HepG2 (cell line): ENCODE measurements around the gene KIF25. TPM values are rescaled to one million over a fixed set of nuclear protein-coding genes. Genes with fewer than 3 reads are reported as not detected.

Source experiments
- ATAC-seq: fragments of 200-7000 bp; cut with Tn5 transposase; 3 replicates; pipeline ENCODE4 v1.9.1; 2020; ENCODE audit warnings: mild to moderate bottlenecking, moderate library complexity
- BruUV-seq: library from RNA; stranded (reverse); fragments of 400-500 nt; replicated peaks from 2 replicates; lab custom pipeline; 2021; lab: Mats Ljungman, UMichigan
- CTCF ChIA-PET: fragments of 300-600 bp; formaldehyde crosslinking; extraction: SDS; loops from one replicate; lab custom pipeline; 2021; ENCODE audit warnings: low total read pairs, inconsistent platforms, low intra/inter-chr PET ratio; lab: Yijun Ruan, JAX
- POLR2A ChIA-PET: fragments of 350-600 bp; sonication (Branson Sonifier 250); formaldehyde crosslinking; loops from one replicate; lab custom pipeline; 2020; ENCODE audit warnings: antibody characterized with exemption, inconsistent platforms; lab: Yijun Ruan, JAX
- DNase-seq: peaks from one replicate; pipeline ENCODE4 v3.0.0-alpha.2; 2015; ENCODE audit warnings: low spot score
- FAIRE-seq: peaks from 3 replicates; lab custom pipeline; 2011; peaks lifted over from hg19 to GRCh38; lab: Jason Lieb, UNC
- H2AFZ ChIP-seq: one replicate; pipeline ENCODE4 v1.6.1; 2011; ENCODE audit warnings: low read length, inconsistent platforms
- H3K27ac ChIP-seq: fragments of 300-600 bp; 3 replicates; pipeline ENCODE4 v1.8.0; 2011; ENCODE audit warnings: mixed run types, mild to moderate bottlenecking, mixed read lengths, low read length, inconsistent platforms; ENCODE audit not compliant: insufficient read depth; ENCODE audit errors: extremely low read length
- H3K27me3 ChIP-seq, 2 experiments: fragments of 200-600 bp in 1 of 2; 2 replicates in 1 of 2; 3 replicates in 1 of 2; pipeline versions ENCODE4 v1.6.0 to v1.8.0; 2011; ENCODE audit warnings: low read length in 2 of 2, mild to moderate bottlenecking in 2 of 2, moderate library complexity in 2 of 2, inconsistent platforms in 1 of 2; ENCODE audit not compliant: insufficient read depth in 2 of 2, control insufficient read depth in 1 of 2
- H3K36me3 ChIP-seq, 2 experiments: fragments of 200-600 bp in 1 of 2; replicated peaks in 1 of 2; 2 replicates in 1 of 2; 3 replicates in 1 of 2; pipeline versions ENCODE4 v1.5.1 to v1.8.0; 2011; ENCODE audit warnings: low read length in 2 of 2, inconsistent platforms in 1 of 2; ENCODE audit not compliant: insufficient read depth in 2 of 2, control insufficient read depth in 1 of 2
- H3K4me1 ChIP-seq: 2 replicates; pipeline ENCODE4 v1.5.1; 2012; ENCODE audit warnings: low read length, inconsistent platforms; ENCODE audit not compliant: insufficient read depth
- H3K4me2 ChIP-seq: 2 replicates; pipeline ENCODE4 v1.6.0; 2011; ENCODE audit warnings: low read depth, low read length, inconsistent platforms
- H3K4me3 ChIP-seq, 3 experiments: fragments of 200-600 bp in 1 of 3; sonication (generic), shearing (Covaris generic) in 1 of 3; replicated peaks in 1 of 3; 2 replicates each; pipeline ENCODE4 v1.5.1; 2011 to 2016; ENCODE audit warnings: low read length in 3 of 3, inconsistent platforms in 2 of 3, low read depth in 2 of 3, mild to moderate bottlenecking in 2 of 3, control low read depth in 1 of 3, mixed read lengths in 1 of 3; ENCODE audit not compliant: insufficient read depth in 1 of 3
- H3K79me2 ChIP-seq: one replicate; pipeline ENCODE4 v1.6.1; 2011; ENCODE audit warnings: low read length, inconsistent platforms; ENCODE audit not compliant: insufficient read depth
- H3K9ac ChIP-seq: 2 replicates; pipeline ENCODE4 v1.6.0; 2011; ENCODE audit warnings: mild to moderate bottlenecking, low read depth, low read length, inconsistent platforms; ENCODE audit not compliant: insufficient read depth
- H3K9me3 ChIP-seq: 2 replicates; pipeline ENCODE4 v1.5.1; 2012; ENCODE audit warnings: mild to moderate bottlenecking, low read length
- H4K20me1 ChIP-seq: 2 replicates; pipeline ENCODE4 v1.6.0; 2011; ENCODE audit warnings: inconsistent platforms, mild to moderate bottlenecking, low read length, moderate library complexity; ENCODE audit not compliant: insufficient read depth
- ETV6 ChIP-seq: sonication (generic); formaldehyde crosslinking; conservative IDR thresholded peaks from 2 replicates; pipeline ENCODE4 v1.4.0; 2020; ENCODE audit warnings: missing genetic modification reagents
- PTBP1 ChIP-seq: fragments of 200-400 bp; formaldehyde crosslinking; IDR thresholded peaks from 2 replicates; pipeline ENCODE4 v1.6.1; 2018; ENCODE audit warnings: low read length, low read depth; ENCODE audit not compliant: poor library complexity, severe bottlenecking
- SAFB2 ChIP-seq: sonication (generic); formaldehyde crosslinking; IDR thresholded peaks from 2 replicates; pipeline ENCODE4 v1.5.1; 2020; ENCODE audit warnings: missing genetic modification reagents, low read depth, mild to moderate bottlenecking, borderline replicate concordance
- SNAI1 ChIP-seq: sonication (generic); formaldehyde crosslinking; IDR thresholded peaks from 2 replicates; pipeline ENCODE4 v1.5.0; 2020; ENCODE audit warnings: mild to moderate bottlenecking, missing genetic modification reagents, borderline replicate concordance
- ZBTB38 ChIP-seq: sonication (generic); formaldehyde crosslinking; IDR thresholded peaks from 2 replicates; pipeline ENCODE4 v1.5.1; 2020; ENCODE audit warnings: mild to moderate bottlenecking, missing genetic modification reagents
- ZBTB7A ChIP-seq: sonication (generic); formaldehyde crosslinking; IDR thresholded peaks from 2 replicates; pipeline ENCODE4 v1.8.0; 2022; ENCODE audit warnings: mild to moderate bottlenecking, missing genetic modification reagents
- ZNF746 ChIP-seq: sonication (generic); formaldehyde crosslinking; IDR thresholded peaks from 2 replicates; pipeline ENCODE4 v1.8.0; 2022; ENCODE audit warnings: mild to moderate bottlenecking, missing genetic modification reagents
- WGBS: methylation state at CpG from one replicate; pipeline ENCODE4 v1.1.6; 2017; ENCODE audit warnings: low lambda C conversion rate; 5-methylcytosine and 5-hydroxymethylcytosine counted together
- in situ Hi-C: cut with HindIII; loops from 2 replicates; pipeline ENCODE4 v1.10.0; 2017; ENCODE audit warnings: low pct_unique_long_range_greater_than_20kb; ENCODE audit not compliant: extremely low pct_ligation_motif_present
- intact Hi-C: fragments of 100-400 bp; cut with micrococcal nuclease; formaldehyde crosslinking; loops from one replicate; pipeline ENCODE4 v1.10.0; 2022; ENCODE audit not compliant: unreplicated experiment
- polyA plus RNA-seq, 8 experiments: library from polyadenylated mRNA; depleted of rRNA in 3 of 8; stranded (reverse) in 7 of 8; unstranded in 1 of 8; fragments of >200 nt; fragmentation: Illumina TruSeq in 4 of 8; extraction: Trizol in 4 of 8; gene quantifications; 2 replicates each; pipeline versions ENCODE4 v1.2.1 to v1.2.3, GENCODE V29; 2011 to 2016; ENCODE audit warnings: low read depth in 4 of 8, missing spikeins in 1 of 8, mixed read lengths in 1 of 8; ENCODE audit not compliant: insufficient read depth in 1 of 8
- total RNA-seq, 5 experiments: library from RNA; depleted of rRNA; stranded (reverse); fragments of >200 nt; fragmentation: Illumina TruSeq; extraction: Trizol; gene quantifications; 2 replicates each; pipeline ENCODE4 v1.2.3, GENCODE V29; 2016; ENCODE audit warnings: low read depth in 1 of 5
- TF ChIP-seq, protein P1 (sequence below): sonication (generic); formaldehyde crosslinking; IDR thresholded peaks from 2 replicates; pipeline ENCODE4 v1.8.1; 2022; ENCODE audit warnings: low read depth, mild to moderate bottlenecking, missing genetic modification reagents
- TF ChIP-seq, protein P2 (sequence below), 2 experiments: sonication (generic) in 1 of 2; formaldehyde crosslinking in 1 of 2; IDR thresholded peaks; 2 replicates each; pipeline versions ENCODE4 v1.5.1 to v1.6.1; 2011 to 2020; ENCODE audit warnings: borderline replicate concordance in 1 of 2, low read depth in 1 of 2, low read length in 1 of 2, mild to moderate bottlenecking in 1 of 2, missing genetic modification reagents in 1 of 2, moderate library complexity in 1 of 2

Gene KIF25
- total and polyA plus RNA-seq, 2 of the 13 experiments (the other 11 are each of a cell fraction or from before 2014, with no cell fraction given) = not detected

DNA sequence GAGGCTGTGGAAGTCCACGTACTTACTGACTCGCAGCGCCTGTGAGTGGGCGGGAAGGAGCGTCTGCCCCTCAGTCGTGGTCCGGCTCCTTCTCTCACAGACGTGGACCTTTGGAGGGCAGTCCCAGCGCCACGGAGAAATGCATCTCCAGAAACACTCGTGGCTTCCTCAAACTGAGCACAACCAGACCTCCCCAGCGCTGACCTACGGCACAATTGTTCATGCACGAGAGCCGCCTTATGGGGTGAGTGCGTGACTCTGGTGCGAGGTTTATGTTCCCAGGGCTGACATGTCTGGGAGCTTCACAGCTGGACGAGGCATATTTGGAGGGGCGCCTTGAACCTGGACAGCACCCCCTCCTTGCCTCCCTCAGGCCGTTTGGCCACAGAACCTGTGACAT lies 51.8 kb downstream of the KIF25 start (continued):
- TF ChIP-seq ZNF746 (no peak), ETV6 (CRISPR knock-in tag) (no peak), ZBTB7A (no peak), ZBTB38 (no peak)
- TF ChIP-seq, protein P1, sequence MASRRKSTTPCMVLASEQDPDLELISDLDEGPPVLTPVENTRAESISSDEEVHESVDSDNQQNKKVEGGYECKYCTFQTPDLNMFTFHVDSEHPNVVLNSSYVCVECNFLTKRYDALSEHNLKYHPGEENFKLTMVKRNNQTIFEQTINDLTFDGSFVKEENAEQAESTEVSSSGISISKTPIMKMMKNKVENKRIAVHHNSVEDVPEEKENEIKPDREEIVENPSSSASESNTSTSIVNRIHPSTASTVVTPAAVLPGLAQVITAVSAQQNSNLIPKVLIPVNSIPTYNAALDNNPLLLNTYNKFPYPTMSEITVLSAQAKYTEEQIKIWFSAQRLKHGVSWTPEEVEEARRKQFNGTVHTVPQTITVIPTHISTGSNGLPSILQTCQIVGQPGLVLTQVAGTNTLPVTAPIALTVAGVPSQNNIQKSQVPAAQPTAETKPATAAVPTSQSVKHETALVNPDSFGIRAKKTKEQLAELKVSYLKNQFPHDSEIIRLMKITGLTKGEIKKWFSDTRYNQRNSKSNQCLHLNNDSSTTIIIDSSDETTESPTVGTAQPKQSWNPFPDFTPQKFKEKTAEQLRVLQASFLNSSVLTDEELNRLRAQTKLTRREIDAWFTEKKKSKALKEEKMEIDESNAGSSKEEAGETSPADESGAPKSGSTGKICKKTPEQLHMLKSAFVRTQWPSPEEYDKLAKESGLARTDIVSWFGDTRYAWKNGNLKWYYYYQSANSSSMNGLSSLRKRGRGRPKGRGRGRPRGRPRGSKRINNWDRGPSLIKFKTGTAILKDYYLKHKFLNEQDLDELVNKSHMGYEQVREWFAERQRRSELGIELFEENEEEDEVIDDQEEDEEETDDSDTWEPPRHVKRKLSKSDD (CRISPR knock-in tag) = no peak

DNA sequence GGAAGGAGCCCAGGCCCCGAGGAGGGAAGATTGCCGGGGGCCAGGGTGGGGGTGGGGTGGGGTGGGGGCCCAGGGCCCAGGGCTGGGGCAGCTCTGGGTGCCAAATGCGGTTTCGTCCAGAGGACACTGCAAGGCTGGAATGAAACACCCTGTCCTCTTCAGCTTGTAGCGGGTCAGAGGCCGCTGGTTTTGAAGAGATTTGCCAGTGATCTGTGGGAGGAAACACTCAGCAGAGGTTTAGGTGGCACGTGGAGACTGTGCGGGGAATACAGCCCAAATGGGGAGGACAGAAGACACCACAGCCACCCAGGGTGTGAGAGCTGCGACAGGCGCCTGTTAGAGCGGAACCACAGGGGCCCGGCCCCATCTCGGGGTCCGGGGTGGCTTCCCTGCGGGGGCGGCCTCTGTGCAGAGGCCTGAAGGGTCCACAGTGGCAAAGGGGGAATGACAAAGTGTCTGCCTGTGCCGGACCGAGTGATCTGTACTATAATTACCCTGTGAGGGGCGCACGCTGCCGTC lies 52.3 kb downstream of the KIF25 start:
- H3K79me2 ChIP-seq = no peaks in the 10 kb centered on the region
- in situ Hi-C loops = loop anchor here (10.0 kb wide), 1 partner anchor 85 kb away; no protein-coding TSS in a partner anchor
- H3K27me3 ChIP-seq = peaks cover 12 to 72% of the 10 kb centered on the region in 2 experiments
- no peaks in the 10 kb centered on the region for H4K20me1 ChIP-seq
- H3K27ac ChIP-seq = no peak overlapping the region
- H2AFZ ChIP-seq = no peak overlapping the region
- CTCF ChIA-PET = no interaction called here
- no peak overlapping the region for H3K4me2 ChIP-seq
- BruUV-seq = no TSS peak
- no peaks in the 10 kb centered on the region for H3K36me3 ChIP-seq
- 0 out of 2 replicates have a peak, but pooled peaks cover 7% of the 10 kb centered on the region for H3K4me1 ChIP-seq
- TF ChIP-seq SAFB2 (no peak), SNAI1 (no peak), PTBP1 (no peak)
- TF ChIP-seq, protein P2, sequence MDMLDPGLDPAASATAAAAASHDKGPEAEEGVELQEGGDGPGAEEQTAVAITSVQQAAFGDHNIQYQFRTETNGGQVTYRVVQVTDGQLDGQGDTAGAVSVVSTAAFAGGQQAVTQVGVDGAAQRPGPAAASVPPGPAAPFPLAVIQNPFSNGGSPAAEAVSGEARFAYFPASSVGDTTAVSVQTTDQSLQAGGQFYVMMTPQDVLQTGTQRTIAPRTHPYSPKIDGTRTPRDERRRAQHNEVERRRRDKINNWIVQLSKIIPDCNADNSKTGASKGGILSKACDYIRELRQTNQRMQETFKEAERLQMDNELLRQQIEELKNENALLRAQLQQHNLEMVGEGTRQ (IDR thresholded peaks at IDR 0.05; ENCODE audit: low read depth, low read length) = no peak
- TF ChIP-seq, protein P2 (CRISPR knock-in tag; IDR thresholded peaks at IDR 0.05; ENCODE audit: borderline replicate concordance) = no peak
- TF ChIP-seq, all 625 proteins: peak for 0
- no peak for ATAC-seq
- intact Hi-C loops = no loop called here
- DNase-seq = no peak
- 49% methylated on average over 13 of the region's 21 CpGs for WGBS
- Histone ChIP-seq H3K4me3 (no peak overlapping the region), H3K9me3 (no peaks in the 10 kb centered on the region), H3K9ac (no peak overlapping the region)
- FAIRE-seq = no peak
- POLR2A ChIA-PET = no interaction called here
